ENCODE results near the gene SPC24. TPM values are rescaled to one million over a fixed set of nuclear protein-coding genes. Genes with fewer than 3 reads are reported as not detected.
"Not testable (repeated sequence)": the region's sequence is repeated elsewhere in the genome, so short reads cannot be mapped to it uniquely, and the experiment has no call there.

The SPC24 gene
- total RNA-seq, 1 donor from 2014 or later, result 0.81 TPM

- ATAC-seq, result no peak
- DNase-seq (ENCODE audit: low spot score), result no peak
These were observed 56.7 kb downstream of the SPC24 start for GRCh38 chr19:11098861-11099260.

- ATAC-seq, result no peak
- no peak for DNase-seq (ENCODE audit: low spot score)
These were observed 57.3 kb downstream of the SPC24 start for GRCh38 chr19:11098327-11098726.

- not testable (repeated sequence) for DNase-seq (ENCODE audit: low spot score); ATAC-seq
These were observed 58.2 kb downstream of the SPC24 start for GRCh38 chr19:11097367-11097766.

- DNase-seq (ENCODE audit: low spot score), result no peak
- ATAC-seq, result no peak
These were observed 59.3 kb downstream of the SPC24 start for GRCh38 chr19:11096210-11096841.

Other genes with a start within 250 kb of the SPC24 start
- 27.9 TPM for gene YIPF2, start 227.1 kb downstream of the SPC24 start, total RNA-seq
- 17.2 TPM for gene TIMM29, start 227.0 kb downstream of the SPC24 start, total RNA-seq
- 29.6 TPM for gene SMARCA4, start 194.8 kb downstream of the SPC24 start, total RNA-seq
- gene LDLR, start 66.3 kb downstream of the SPC24 start, total RNA-seq, result 12.2 TPM
- 61.1 TPM for gene KANK2, start 41.8 kb upstream of the SPC24 start, total RNA-seq
- gene ANGPTL8, start 83.8 kb upstream of the SPC24 start, total RNA-seq, result 202 TPM
- gene DOCK6, start 106.7 kb upstream of the SPC24 start, total RNA-seq, result 30.0 TPM
- not detected for gene TSPAN16, start 140.4 kb upstream of the SPC24 start, total RNA-seq
- gene RAB3D, start 183.9 kb upstream of the SPC24 start, total RNA-seq, result 3.3 TPM
- 154 TPM for gene TMEM205, start 190.5 kb upstream of the SPC24 start, total RNA-seq
- 25.6 TPM for gene CCDC159, start 190.7 kb upstream of the SPC24 start, total RNA-seq
- 8.8 TPM for gene PLPPR2, start 199.7 kb upstream of the SPC24 start, total RNA-seq
- 2.6 TPM for gene SWSAP1, start 218.9 kb upstream of the SPC24 start, total RNA-seq
- gene EPOR, start 228.5 kb upstream of the SPC24 start, total RNA-seq, result 11.9 TPM

All from left lobe of liver (tissue), 2 donors.